ENCODE measurements around the gene HACD3. TPM values are rescaled to one million over a fixed set of nuclear protein-coding genes. Genes with fewer than 3 reads are reported as not detected.

Gene HACD3
- total RNA-seq, 4 donors from 2014 or later, result 21.8 to 39.6 (median 31.5) TPM

- no peak for TF ChIP-seq CTCF (IDR thresholded peaks at IDR 0.05; ENCODE audit: low read depth)
Measured at GRCh38 chr15:65603134-65603533, 72.9 kb downstream of the HACD3 start.

GRCh38 chr15:65603559-65603958, 73.3 kb downstream of the HACD3 start:
- TF ChIP-seq CTCF (IDR thresholded peaks at IDR 0.05; ENCODE audit: low read depth), result no peak

GRCh38 chr15:65610871-65611718, 80.8 kb downstream of the HACD3 start, which contains the start of gene INTS14:
Gene INTS14, minus strand, starts transcription at chr15:65611131. Its CDS starts 3,751 bp downstream, at chr15:65607380.
- TF ChIP-seq CTCF (IDR thresholded peaks at IDR 0.05; ENCODE audit: low read depth), result no peak

- no peak for TF ChIP-seq CTCF (IDR thresholded peaks at IDR 0.05; ENCODE audit: low read depth)
Measured at GRCh38 chr15:65611888-65612615, 81.8 kb downstream of the HACD3 start.

GRCh38 chr15:65612616-65612946, 82.3 kb downstream of the HACD3 start:
- TF ChIP-seq CTCF (IDR thresholded peaks at IDR 0.05; ENCODE audit: low read depth), result no peak

GRCh38 chr15:65612949-65613744, 82.9 kb downstream of the HACD3 start:
- TF ChIP-seq CTCF (IDR thresholded peaks at IDR 0.05; ENCODE audit: low read depth), result no peak

Measured in subcutaneous adipose tissue (tissue), 4 donors.